HCT116 (cell line): ENCODE measurements around the gene PCSK2.

Source experiments
- CEBPB ChIP-seq: IDR thresholded peaks from 2 replicates; pipeline ENCODE4 v1.6.1; 2012; ENCODE audit warnings: low read depth
- EZH2 ChIP-seq: fragments of 200-600 bp; sonication (generic); IDR thresholded peaks from 2 replicates; pipeline ENCODE4 v1.6.1; 2017; ENCODE audit warnings: antibody characterized with exemption, mixed run types
- EZH2phosphoT487 ChIP-seq: fragments of 200-600 bp; IDR thresholded peaks from 2 replicates; pipeline ENCODE4 v1.6.1; 2018; ENCODE audit warnings: antibody characterized with exemption, borderline replicate concordance
- FOSL1 ChIP-seq: IDR thresholded peaks from 2 replicates; pipeline ENCODE4 v1.6.1; 2012; ENCODE audit warnings: low read depth
- POLR2A ChIP-seq: IDR thresholded peaks from 2 replicates; pipeline ENCODE4 v1.7.0; 2011; ENCODE audit warnings: borderline replicate concordance; ENCODE audit not compliant: insufficient read depth, insufficient read length; ENCODE audit errors: extremely low read depth
- YY1 ChIP-seq: IDR thresholded peaks from 2 replicates; pipeline ENCODE4 v1.6.1; 2011; ENCODE audit warnings: low read length, low read depth, moderate library complexity, mild to moderate bottlenecking; ENCODE audit not compliant: insufficient replicate concordance; ENCODE audit errors: extremely low read depth
- ZNF274 ChIP-seq: fragments of 200-500 bp; sonication (Bioruptor generic); IDR thresholded peaks from 2 replicates; pipeline ENCODE4 v1.6.1; 2014; ENCODE audit warnings: mild to moderate bottlenecking, low read depth, low read length, inconsistent platforms
- TF ChIP-seq, protein P1 (sequence below): IDR thresholded peaks from 2 replicates; pipeline ENCODE4 v1.6.1; 2012; ENCODE audit warnings: low read depth
- TF ChIP-seq, protein P2 (sequence below), 3 experiments: fragments of 200-600 bp in 1 of 3; sonication (generic) in 1 of 3; IDR thresholded peaks in 2 of 3; conservative IDR thresholded peaks in 1 of 3; 2 replicates each; pipeline ENCODE4 v1.5.1; 2012 to 2017; ENCODE audit warnings: low read depth in 2 of 3, low read length in 2 of 3, antibody characterized with exemption in 1 of 3, borderline replicate concordance in 1 of 3, control low read depth in 1 of 3, mild to moderate bottlenecking in 1 of 3, mixed read lengths in 1 of 3, mixed run types in 1 of 3, moderate library complexity in 1 of 3; ENCODE audit not compliant: insufficient read depth in 1 of 3
- TF ChIP-seq, protein P3 (sequence below): IDR thresholded peaks from 2 replicates; pipeline ENCODE4 v1.6.1; 2011; ENCODE audit warnings: mild to moderate bottlenecking, low read length, moderate library complexity; ENCODE audit not compliant: insufficient replicate concordance; ENCODE audit errors: extremely low read depth

DNA sequence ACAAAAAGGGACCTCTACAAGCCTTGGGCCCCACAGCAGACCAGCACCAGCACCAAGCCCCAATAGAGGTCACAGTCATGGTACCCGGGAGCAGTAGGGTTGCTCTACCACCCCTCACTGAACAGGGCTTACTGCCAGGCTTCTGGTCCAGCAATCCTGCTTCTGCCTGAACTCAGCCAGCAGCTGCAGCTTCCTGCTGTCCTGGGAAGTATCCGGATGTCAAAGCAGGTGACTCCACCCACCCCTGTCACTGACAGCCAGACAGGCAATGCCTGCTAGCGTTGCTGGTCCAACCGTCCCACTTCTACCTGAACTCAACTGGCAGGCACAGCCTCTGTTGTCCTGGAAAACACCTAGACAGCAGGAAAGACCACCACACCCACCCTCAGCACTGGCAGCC, 47.0 kb upstream of the PCSK2 start:
- TF ChIP-seq, protein P1, sequence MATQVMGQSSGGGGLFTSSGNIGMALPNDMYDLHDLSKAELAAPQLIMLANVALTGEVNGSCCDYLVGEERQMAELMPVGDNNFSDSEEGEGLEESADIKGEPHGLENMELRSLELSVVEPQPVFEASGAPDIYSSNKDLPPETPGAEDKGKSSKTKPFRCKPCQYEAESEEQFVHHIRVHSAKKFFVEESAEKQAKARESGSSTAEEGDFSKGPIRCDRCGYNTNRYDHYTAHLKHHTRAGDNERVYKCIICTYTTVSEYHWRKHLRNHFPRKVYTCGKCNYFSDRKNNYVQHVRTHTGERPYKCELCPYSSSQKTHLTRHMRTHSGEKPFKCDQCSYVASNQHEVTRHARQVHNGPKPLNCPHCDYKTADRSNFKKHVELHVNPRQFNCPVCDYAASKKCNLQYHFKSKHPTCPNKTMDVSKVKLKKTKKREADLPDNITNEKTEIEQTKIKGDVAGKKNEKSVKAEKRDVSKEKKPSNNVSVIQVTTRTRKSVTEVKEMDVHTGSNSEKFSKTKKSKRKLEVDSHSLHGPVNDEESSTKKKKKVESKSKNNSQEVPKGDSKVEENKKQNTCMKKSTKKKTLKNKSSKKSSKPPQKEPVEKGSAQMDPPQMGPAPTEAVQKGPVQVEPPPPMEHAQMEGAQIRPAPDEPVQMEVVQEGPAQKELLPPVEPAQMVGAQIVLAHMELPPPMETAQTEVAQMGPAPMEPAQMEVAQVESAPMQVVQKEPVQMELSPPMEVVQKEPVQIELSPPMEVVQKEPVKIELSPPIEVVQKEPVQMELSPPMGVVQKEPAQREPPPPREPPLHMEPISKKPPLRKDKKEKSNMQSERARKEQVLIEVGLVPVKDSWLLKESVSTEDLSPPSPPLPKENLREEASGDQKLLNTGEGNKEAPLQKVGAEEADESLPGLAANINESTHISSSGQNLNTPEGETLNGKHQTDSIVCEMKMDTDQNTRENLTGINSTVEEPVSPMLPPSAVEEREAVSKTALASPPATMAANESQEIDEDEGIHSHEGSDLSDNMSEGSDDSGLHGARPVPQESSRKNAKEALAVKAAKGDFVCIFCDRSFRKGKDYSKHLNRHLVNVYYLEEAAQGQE: no peak
- TF ChIP-seq EZH2 (no peak), POLR2A (no peak), YY1 (no peak), CEBPB (no peak), EZH2phosphoT487 (no peak), FOSL1 (no peak), ZNF274 (no peak)
- TF ChIP-seq, protein P2, sequence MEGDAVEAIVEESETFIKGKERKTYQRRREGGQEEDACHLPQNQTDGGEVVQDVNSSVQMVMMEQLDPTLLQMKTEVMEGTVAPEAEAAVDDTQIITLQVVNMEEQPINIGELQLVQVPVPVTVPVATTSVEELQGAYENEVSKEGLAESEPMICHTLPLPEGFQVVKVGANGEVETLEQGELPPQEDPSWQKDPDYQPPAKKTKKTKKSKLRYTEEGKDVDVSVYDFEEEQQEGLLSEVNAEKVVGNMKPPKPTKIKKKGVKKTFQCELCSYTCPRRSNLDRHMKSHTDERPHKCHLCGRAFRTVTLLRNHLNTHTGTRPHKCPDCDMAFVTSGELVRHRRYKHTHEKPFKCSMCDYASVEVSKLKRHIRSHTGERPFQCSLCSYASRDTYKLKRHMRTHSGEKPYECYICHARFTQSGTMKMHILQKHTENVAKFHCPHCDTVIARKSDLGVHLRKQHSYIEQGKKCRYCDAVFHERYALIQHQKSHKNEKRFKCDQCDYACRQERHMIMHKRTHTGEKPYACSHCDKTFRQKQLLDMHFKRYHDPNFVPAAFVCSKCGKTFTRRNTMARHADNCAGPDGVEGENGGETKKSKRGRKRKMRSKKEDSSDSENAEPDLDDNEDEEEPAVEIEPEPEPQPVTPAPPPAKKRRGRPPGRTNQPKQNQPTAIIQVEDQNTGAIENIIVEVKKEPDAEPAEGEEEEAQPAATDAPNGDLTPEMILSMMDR (IDR thresholded peaks at IDR 0.05 in 2 of 3, conservative IDR thresholded peaks at IDR 0.05 in 1 of 3; ENCODE audit: borderline replicate concordance in 1 of 3, insufficient read depth in 1 of 3, low read depth in 2 of 3, low read length in 2 of 3): no peak
- TF ChIP-seq, protein P3, sequence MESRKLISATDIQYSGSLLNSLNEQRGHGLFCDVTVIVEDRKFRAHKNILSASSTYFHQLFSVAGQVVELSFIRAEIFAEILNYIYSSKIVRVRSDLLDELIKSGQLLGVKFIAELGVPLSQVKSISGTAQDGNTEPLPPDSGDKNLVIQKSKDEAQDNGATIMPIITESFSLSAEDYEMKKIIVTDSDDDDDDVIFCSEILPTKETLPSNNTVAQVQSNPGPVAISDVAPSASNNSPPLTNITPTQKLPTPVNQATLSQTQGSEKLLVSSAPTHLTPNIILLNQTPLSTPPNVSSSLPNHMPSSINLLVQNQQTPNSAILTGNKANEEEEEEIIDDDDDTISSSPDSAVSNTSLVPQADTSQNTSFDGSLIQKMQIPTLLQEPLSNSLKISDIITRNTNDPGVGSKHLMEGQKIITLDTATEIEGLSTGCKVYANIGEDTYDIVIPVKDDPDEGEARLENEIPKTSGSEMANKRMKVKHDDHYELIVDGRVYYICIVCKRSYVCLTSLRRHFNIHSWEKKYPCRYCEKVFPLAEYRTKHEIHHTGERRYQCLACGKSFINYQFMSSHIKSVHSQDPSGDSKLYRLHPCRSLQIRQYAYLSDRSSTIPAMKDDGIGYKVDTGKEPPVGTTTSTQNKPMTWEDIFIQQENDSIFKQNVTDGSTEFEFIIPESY: no peak
